ENCODE data around the gene CYP11A1.

GRCh38 chr15:74345051-74345450, 22.4 kb downstream of the CYP11A1 start:
- TF ChIP-seq CTCF (IDR thresholded peaks at IDR 0.05): no peak
- TF ChIP-seq POLR2A (IDR thresholded peaks at IDR 0.05): no peak
- no peak for TF ChIP-seq EP300 (IDR thresholded peaks at IDR 0.05)
- TF ChIP-seq POLR2AphosphoS5 (IDR thresholded peaks at IDR 0.05): no peak

All from stomach (tissue), 4 donors.